Fibroblast of pulmonary artery (primary cell): Measurements from ENCODE around the gene NOP56.

Experiments used
- DNase-seq: peaks from one replicate; pipeline ENCODE4 v3.0.0-alpha.2; 2010; ENCODE audit warnings: low read depth
- H3K4me3 ChIP-seq: replicated peaks from 2 replicates; pipeline ENCODE4 v1.5.1; 2011; ENCODE audit warnings: low read depth, mild to moderate bottlenecking, control low read depth, low read length, moderate library complexity
- TF ChIP-seq, protein P1 (sequence below): IDR thresholded peaks from 2 replicates; pipeline ENCODE4 v1.5.1; 2011; ENCODE audit warnings: mild to moderate bottlenecking, control low read depth, low read length, inconsistent platforms; ENCODE audit errors: missing control alignments

The NOP56 gene

DNA sequence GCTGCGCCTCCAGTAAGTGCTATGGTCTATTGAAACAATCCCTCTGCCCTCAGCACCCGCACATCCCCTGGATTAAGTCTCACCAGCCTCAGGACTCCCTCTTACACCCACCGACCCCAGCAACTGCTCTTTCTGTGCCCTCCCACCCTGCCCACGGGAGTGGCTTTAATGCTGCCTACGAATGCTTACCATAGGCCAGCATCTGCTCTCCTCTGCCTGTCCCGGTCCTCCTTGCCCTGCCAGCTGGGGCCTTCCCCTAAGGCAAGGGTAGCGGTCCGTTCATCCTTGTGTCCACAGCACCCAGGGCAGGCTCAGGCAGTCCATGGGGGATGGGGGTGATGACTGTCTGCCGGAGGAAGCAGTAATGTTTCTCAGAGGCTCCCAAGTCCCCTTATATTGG lies 44.2 kb downstream of the NOP56 start:
- TF ChIP-seq, protein P1, sequence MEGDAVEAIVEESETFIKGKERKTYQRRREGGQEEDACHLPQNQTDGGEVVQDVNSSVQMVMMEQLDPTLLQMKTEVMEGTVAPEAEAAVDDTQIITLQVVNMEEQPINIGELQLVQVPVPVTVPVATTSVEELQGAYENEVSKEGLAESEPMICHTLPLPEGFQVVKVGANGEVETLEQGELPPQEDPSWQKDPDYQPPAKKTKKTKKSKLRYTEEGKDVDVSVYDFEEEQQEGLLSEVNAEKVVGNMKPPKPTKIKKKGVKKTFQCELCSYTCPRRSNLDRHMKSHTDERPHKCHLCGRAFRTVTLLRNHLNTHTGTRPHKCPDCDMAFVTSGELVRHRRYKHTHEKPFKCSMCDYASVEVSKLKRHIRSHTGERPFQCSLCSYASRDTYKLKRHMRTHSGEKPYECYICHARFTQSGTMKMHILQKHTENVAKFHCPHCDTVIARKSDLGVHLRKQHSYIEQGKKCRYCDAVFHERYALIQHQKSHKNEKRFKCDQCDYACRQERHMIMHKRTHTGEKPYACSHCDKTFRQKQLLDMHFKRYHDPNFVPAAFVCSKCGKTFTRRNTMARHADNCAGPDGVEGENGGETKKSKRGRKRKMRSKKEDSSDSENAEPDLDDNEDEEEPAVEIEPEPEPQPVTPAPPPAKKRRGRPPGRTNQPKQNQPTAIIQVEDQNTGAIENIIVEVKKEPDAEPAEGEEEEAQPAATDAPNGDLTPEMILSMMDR = no peak
- H3K4me3 ChIP-seq = no peak overlapping the region
- DNase-seq = no peak

DNA sequence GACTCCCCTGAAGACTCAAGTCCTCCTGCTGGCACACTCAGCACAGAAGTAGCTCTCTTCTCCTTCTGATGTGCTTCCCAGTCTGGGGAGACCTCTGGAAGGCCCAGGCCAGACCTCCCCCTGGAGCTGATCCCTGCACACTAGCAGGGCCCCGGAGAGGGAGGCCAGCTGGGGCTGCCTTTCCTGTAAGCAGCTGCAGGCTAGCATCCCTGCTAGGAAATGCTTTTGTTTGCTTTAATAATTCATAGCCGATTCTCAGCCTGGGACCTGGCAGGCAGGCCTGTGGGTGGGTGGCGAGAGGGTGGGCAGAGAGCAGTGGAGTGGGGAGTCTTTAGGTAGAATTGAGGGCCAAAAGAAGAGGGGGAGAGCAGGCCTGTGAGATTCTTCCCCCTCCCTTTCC lies 45.3 kb downstream of the NOP56 start:
- DNase-seq = no peak
- TF ChIP-seq, protein P1 = no peak
- no peak overlapping the region for H3K4me3 ChIP-seq

DNA sequence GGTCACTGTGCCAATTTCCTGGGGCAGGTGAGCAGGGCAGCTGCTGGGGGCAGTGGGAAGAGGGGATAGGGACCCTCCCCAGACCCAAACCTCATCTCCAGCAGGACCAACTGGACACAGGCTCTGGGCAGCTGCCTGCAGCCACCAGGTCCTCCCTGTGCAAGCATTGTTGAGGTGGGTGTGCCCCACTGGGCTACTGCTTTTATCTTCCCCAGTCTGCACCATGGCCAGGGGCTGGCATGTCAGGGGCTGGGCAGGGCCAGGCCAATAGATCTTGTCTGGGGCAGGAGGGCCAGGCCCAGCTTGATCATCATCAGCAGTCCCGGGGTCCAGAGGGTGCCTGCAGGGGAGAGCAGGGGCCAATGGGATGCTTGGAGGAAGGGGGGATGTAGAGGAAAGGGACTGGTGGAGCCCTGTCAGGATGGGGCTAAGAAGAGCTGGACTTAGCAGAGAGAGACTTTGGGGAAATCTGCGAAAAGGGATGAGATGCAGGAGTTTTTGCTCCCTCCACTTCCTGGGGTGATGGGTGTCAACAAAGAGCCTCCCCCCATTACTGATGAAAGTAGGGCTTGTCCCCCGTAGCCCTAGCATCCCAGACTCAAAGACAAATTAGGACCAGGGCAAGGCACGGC lies 45.9 kb downstream of the NOP56 start:
- DNase-seq = no peak
- TF ChIP-seq, protein P1 = no peak
- no peak overlapping the region for H3K4me3 ChIP-seq

DNA sequence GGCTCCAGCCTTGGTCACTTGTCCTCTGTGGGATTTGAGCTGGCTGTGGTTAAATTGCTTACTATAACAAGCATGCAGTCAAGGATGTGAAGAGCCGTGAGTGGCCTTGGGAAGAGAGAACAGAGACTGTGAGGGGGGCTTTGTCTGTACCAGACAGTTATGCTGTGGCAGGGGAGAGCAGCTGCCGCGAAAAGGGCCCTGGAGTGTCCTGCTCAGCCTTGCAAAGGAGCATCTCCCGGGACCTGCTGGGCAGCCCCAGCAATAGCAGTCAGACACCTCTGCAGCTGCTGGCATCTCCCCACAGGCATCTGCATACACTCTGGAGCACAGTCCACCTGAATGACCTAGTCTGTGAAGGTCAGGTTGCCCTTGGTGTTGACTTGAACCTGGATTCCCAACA lies 46.5 kb downstream of the NOP56 start:
- H3K4me3 ChIP-seq = no peak overlapping the region
- DNase-seq = no peak
- TF ChIP-seq, protein P1 = no peak

DNA sequence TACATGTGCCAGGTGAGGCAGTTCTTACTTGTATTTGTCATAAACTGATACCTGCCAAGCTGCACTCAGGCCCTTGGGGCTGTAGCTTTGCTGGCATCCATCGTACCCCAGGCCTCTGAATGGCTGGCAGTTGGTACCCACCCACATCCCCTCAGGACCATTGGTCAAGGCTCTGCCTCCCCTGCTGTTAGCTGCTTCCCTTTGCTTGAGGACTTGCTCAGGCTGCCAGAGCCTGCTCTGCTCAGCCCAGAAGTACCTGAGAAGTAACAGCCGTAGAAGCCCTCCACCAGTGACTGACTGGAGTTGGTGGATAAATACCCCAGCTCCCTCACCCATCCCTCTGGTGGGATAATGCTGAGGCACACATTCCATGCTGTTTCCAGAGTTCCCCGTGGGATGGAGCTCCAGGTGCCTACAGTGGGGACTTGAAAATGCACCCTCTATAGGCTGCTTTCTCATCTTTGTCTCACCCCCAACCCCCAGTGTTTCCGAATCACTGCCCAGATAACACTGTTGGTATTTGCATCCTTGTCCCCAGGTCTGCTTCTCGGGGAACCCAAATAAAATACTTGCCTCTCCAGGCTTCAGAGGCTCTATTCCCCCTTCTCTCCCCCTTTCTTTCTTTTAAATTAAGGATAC lies 47.5 kb downstream of the NOP56 start:
- no peak for DNase-seq
- TF ChIP-seq, protein P1 = no peak

DNA sequence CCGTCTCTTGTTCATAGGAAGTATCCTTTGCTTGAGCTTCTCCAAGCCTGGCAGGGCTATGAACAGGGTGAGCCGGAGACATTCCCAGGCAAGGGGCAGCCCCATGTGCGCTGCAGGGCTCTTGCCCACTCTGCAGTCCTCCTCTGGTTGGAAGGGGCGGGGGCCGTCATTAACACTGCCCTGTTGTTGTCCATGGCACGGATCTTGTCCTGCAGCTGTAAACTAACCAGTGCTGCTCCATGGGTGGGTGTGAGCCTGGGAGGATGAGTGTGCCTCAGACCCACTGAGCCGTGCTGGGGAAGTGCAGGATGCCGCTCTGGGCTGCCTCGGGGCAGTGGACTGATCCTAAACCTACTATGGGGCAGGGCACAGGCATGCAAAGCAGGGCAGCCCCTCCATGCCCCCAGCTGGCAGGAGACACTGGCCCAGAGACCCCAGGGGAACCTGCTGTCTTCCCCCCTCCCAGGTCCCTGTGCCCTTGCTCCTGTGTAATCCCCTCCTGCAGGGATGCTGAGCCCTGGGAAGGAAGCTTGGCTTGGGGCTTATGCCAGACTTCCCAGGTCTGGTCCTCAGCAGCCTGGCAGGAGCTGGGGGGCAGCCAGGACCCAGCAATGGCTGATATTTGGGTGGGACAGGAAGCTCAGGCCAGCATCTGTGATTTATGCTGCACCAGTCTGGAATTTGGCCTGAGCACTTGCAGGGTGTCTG lies 48.6 kb downstream of the NOP56 start:
- no peak for DNase-seq
- TF ChIP-seq, protein P1 = no peak
- H3K4me3 ChIP-seq = no peak overlapping the region

More for the DNA sequence above, 47.5 kb downstream of the NOP56 start:
- H3K4me3 ChIP-seq = no peak overlapping the region

DNA sequence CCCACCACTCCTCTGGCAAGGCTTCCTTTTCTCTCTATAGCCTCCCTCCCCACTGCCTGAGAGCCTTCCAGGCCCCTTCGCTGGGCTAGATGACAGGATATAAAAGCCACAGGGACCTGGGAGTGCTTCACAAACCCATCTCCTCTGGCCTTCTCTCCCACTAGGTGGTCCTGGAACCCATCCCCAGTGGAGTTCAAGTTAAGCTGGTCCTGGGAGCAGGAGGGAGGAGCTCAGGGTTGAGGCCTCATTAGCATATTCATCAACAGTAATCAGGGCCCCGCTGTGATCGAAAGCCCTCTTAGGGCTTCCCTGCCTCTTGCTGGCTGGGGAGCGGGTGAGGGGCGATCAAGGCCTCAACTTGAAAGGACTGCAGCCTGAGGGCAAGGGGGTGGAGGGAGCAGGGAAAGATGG lies 49.2 kb downstream of the NOP56 start:
- no peak for DNase-seq
- no peak overlapping the region for H3K4me3 ChIP-seq
- TF ChIP-seq, protein P1 = no peak
